ENCODE measurements around the gene NCAN.

DNA sequence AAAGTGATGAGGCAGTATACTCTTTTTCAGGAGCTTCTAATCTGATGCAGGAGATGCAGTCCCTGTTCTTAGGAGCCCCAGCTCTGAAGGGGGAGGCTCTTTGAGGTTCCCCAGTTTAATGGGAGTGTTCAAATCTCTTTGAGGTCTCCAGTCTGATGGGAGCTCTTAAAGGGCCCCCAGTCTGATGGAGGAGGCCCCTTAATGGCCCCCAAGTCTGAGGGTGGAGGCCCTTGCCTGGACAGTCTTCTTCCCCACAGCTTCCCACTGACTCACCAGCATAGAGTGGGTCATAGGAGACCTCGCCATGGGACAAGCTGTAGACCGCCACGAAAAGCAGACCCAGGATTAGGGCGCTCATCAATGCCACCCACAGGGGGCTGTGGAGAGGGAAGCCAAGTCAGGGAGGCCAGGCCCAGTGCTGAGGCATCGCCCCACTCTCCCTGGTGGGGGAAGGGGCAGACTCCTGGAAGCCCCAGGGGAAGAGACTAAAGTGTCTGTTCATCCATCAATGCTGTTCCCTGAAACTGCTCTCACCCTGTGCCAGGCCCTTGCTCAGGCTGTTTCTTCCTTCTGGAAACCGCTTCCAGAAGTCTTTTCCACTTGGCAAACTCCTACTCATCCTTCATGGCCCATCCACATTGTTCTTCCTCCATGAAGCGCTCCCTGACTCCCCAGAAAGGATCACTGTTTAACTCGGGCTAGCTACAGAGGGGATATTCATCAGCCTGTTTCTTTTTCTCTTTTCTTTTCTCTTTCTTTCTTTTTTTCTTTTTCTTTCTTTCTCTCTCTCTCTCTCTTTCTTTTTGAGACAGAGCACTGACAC lies 59.2 kb downstream of the NCAN start:
- TF ChIP-seq CTCF (optimal IDR thresholded peaks at IDR 0.05 in 1 of 3, IDR thresholded peaks at IDR 0.05 in 1 of 3, conservative IDR thresholded peaks at IDR 0.05 in 1 of 3; ENCODE audit: extremely low read depth in 1 of 3, insufficient read depth in 2 of 3, low read length in 3 of 3), result no peak
- TF ChIP-seq EZH2 (IDR thresholded peaks at IDR 0.05; ENCODE audit: low read length), result no peak

All from keratinocyte (primary cell).